Endothelial cell of hepatic sinusoid (primary cell): ENCODE results near the gene CHCHD1.
"Not testable (repeated sequence)": the region's sequence is repeated elsewhere in the genome, so short reads cannot be mapped to it uniquely, and the experiment has no call there.

Source experiments
- in situ Hi-C: cut with HindIII; loops from 2 replicates; pipeline ENCODE4 v1.10.0; 2017; ENCODE audit warnings: low sequenced_read_pairs

CHCHD1 gene

DNA sequence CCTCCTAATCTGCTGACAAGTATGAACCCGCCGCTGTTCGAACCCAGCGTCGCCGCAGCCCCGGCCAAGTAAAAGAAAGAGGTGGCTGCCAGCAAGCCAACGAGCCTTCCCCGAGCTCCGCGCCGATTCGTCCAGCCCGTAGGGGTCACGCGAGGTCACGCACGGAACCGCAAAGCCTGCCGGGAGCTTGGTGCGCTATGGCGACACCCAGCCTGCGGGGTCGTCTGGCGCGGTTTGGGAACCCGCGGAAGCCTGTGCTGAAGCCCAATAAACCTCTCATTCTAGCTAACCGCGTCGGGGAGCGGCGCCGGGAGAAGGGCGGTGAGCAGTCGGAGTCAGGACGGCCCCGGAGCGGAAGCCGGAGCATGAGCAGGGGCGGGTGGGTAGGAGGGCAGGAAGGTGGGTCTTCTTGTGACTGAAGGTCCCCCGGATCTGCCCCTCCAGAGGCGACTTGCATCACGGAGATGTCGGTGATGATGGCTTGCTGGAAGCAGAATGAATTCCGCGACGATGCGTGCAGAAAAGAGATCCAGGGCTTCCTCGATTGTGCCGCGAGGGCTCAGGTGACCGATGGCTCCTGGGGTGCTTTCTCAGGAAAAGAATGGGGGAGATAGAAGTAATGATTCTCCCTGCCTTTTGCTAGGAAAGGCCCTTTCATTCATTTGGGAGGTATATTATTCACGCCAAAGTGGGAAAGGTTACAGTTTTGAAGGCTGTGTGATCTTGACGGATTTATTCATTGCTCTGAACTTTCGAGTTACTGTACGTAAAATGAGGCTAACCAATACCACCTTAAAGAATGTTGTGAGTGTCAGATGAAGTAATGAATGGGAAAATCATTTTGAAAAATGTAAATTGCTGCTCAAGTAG lies at the start of gene CHCHD1:
Gene CHCHD1, plus strand, starts transcription at position 170 of the 870 bp plus-strand sequence. Its CDS starts 28 bp downstream, at position 198.
- in situ Hi-C loops = no loop called here

DNA sequence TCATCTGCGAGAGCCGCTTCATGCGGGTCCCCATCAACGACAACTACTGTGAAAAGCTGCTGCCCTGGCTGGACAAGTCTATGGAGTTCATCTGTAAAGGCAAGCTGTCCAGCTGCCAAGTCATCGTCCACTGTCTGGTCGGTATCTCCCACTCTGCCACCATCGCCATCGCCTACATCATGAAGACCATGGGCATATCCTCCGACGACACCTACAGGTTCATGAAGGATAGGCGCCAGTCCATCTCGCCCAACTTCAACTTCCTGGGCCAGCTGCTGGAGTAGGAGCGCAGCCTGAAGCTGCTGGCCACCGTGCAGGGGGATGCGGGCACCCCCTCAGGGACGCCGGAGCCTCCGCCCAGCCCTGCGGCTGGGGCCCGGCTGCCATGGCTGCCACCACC lies 49.4 kb upstream of the CHCHD1 start:
- in situ Hi-C loops = no loop called here

DNA sequence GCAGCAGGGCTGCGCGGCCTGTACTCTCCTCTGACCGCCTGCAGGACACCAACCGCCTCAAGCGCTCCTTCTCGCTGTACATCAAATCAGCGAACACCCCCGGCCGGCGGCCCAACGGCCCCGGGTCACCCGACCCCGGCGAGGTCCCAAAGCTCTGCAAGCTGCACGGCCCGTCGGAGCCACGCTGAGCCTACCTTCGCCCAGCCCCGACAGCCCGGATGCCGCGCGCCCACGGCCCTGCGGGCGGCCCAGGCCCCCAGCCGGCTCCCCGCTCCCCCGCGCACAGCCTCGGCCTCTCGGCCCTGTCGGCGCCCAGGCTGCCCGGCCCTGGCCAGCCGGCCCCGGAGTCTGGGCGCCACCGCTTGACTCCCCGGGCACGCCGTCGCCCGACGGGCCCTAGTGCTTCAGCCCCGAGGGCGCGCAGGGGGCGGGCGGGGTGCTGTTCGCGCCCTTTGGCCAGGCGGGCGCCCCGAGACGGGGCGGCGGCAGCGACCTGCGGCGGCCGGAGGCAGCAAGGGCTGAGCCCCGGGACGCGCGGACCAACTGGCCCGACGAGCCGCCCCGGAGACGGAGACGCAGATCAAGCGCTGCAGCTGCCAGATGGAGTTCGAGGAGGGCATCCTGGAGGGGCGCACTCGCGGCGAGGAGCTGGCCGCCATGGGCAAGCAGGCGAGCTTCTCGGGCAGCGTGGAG lies 48.8 kb upstream of the CHCHD1 start:
- in situ Hi-C loops = no loop called here

DNA sequence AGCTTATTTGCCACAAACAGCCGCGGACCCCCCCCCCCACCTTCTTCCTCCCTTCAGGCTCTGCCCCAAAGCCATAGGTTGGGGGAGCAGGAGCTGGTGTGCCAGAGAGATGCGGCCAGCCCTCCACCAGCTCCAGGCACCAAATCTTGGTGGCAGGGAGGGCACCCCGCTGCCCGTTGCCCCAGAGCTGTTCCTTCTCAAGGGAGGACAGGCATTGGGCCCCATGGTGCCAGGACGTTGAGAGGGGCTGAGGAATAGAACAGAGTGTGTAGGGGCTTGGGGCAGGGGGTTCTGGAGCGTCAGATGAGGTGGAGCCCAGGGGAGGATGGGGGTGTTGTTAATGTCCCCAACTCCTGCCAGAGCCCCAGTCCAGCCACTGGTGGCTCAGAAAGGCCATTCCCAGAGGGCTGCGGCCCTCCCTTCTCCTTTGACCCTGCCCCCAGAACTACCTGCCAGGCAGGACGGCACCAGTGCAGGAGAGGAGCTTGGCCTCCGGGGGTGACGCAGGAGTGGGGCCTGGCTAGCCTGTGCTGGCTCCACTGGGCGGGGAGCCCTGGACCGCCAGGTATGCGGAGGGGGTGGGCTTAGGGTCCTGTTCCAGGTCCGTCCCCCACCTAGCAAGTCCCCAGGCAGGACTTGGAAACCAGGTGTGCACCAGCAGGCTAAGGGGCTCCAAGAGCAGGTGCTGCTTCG lies 47.7 kb upstream of the CHCHD1 start:
- in situ Hi-C loops = no loop called here

DNA sequence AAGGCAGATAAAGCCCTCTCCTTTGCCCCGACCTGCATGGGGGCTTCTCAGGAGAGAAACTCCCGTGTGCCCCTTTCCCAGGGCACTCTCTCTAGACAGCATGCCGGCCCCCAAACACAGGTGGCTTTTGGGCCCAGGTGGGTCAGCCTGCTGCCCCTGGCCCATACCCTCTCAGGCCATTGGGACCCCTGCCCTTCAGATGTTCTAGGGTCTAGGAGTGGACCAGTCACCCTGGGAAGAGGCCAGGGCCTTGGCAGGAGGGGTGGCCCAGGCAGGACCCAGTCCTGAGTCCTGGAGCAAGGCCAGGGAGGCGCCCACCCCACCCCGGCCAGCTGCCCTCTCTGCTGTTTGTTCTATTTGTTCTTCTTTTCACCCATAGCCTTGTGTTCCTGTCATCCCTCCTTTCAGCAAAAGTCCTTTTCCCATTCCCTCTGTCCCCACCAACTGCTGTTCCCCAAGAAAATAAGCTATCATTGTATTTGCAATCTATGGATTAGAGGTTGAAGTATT lies 47.0 kb upstream of the CHCHD1 start:
- in situ Hi-C loops = no loop called here

DNA sequence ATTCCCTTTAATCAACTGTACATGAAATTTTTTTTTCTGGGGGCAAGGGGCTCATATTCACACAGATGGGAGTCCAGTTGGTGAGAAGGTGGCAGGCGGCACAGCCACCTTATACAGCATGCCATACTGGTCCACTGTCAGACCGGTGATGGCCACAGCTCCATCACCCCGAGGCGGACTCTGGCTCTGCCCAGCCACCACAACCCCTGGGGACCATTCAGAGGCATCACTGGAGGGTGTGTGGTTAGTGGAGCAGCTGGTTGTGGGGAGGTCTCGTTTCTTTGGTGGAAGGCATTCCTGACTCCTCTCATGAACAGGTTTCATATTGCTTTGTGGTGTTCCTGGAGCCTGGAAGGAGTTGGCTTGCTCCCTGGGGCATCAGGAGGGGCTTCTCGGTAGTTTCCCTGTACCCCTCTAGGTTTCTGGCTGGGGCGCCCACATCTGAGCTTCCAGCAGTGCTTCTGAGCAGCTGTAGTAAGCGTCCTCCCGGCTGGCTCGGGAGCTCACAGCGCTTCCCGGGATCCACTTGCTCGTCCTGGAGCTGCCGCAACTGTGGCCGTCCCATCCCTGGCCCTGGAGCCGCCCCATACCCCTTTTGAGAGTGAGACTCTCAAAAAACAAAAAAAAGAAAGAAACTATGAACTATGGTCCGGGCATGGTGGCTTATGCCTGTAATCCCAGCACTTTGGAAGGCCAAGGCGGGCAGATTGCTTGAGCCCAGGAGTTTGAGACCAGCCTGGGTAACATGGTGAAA lies 41.2 kb upstream of the CHCHD1 start:
- in situ Hi-C loops = not testable (repeated sequence)

DNA sequence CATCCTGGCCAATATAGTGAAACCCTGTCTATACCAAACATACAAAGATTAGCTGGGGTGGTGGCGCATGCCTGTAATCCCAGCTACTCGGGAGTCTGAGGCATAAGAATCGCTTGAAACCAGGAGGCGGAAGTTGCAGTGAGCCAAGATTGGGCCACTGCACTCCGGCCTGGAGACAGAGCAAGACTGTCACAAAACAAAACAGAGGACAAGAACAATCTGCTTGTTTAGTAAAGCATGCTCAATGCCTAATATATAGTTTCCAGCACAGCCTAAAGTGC lies 39.5 kb upstream of the CHCHD1 start:
- in situ Hi-C loops = no loop called here

DNA sequence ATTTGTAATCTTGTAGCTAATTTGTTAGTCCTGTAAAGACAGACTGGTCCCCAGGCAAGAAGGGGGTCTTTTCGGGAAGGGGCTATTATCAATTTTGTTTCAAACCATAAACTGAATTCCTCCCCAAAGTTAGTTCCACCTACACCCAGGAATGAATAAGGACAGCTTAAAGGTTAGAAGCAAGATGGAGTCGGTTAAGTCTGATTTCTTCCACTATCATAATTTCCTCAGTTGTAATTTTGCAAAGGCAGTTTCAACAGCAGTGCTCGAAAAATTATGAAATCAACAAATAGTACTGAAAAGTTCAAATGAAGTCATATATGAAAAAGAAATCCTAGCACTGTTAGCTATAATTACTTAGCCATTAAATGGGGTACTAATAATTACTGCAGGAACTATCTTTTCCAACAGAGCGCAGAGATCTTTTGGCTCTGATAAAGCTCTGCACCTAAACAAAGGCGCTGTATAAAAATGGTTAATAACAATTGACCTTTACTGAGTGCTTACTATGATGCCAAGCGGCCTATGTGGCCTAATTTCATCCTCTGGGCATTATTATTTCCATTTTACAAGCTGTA lies 38.4 kb upstream of the CHCHD1 start:
- in situ Hi-C loops = no loop called here

DNA sequence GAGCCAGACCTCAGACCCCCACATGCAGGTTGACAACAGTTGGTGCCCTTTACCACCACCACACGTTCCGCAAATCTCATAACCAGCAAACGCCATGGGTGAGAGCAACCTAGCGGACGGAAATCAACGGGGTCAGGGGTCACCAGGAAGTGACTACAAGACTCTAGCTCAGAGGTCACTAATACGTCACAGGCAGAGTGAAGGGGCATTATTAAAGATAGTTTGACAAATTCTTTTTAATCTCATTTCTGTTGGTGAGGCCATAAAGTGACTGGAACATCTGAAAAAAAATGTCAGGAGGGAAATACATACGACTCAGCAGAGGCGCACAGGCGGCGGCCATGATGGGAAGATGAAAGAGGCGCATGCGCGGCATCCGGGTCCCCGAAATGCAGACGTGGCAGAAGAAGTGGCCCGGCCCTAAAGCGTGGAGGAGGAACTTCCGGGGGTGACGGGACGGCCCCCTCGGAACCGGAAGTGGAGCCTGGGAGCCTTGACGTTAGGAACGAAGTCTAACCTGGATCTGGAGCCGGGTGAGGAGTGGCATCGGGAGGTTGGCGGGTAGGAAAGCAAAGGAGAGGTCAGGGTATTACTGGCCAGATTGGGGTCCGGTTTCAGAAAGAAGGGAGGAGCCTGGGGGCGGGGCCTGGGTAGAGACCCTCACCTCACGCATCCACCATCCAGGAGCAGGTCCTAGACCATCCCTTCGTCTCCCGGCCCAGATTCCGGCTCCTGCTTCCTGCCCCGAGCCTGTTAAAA lies 37.8 kb upstream of the CHCHD1 start, which contains the start of gene SEC24C:
Gene SEC24C, plus strand, starts transcription at position 468 of the 759 bp plus-strand sequence. CDS start 2,461 bp downstream, outside the sequence.
- in situ Hi-C loops = no loop called here

DNA sequence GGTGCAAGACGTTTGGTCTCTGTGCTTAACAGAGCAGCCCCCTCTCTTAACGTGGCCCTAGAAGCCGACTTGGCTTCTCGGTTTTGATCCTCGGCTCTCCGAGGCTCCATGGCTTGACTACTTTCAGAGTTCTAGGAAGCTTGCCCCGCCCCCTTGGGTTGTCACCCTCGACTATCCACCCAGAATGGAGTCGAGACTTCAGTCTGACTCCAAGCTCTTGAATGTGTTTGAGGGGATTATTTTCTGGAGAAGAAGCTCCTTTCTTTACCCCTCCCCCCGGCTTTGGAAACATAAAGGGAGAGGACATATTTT lies 37.2 kb upstream of the CHCHD1 start:
- in situ Hi-C loops = no loop called here

DNA sequence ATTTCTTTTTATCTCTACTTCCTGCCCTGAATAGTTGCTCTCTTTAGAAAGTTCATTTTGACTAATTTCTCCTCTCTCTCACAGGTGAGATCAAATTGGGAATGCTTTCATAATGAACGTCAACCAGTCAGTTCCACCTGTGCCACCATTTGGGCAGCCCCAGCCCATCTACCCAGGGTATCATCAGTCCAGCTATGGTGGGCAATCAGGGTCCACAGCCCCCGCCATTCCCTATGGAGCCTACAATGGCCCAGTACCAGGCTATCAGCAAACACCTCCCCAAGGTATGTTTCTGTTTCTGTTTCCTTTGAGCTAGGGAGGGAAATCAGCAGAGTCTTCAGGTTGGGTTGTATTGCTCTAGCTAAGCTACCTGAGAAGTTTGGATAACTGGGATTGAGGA lies 35.1 kb upstream of the CHCHD1 start:
- in situ Hi-C loops = no loop called here

DNA sequence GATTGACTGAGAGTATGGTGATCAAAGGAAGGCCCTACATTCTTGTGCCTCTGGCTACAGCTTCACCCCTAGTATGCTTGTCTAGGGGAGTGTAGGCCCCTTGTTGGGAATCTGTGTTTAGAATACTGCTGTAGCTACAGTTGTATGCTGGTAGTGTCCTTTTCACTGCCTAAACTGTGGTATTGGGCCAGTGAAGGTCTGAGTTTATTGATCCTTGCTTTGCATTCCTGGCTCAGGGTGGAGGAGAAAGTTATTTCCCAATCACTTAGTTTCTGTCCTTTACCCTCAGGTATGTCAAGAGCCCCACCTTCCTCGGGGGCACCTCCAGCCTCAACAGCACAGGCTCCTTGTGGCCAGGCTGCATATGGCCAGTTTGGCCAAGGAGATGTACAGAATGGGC lies 31.0 kb upstream of the CHCHD1 start:
- in situ Hi-C loops = no loop called here

DNA sequence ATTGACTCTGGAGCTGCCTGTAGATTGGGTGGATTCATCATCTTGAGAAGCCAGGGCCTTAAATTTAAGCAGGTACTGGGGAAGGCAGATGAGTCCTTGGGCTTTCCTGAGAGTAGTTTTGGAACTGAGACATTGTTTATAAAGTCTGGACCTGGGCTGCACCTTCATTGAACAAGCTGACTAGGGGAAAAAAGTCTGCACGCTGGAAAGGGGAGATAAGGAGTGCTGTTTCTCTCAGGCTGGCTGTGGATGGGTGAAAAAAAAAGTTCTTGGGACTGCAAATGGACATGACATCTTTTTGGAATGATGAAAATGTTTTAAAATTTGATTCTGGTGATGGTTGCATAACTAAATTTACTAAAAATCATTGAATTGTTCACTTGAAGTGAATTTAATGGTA lies 25.7 kb upstream of the CHCHD1 start:
- in situ Hi-C loops = no loop called here

DNA sequence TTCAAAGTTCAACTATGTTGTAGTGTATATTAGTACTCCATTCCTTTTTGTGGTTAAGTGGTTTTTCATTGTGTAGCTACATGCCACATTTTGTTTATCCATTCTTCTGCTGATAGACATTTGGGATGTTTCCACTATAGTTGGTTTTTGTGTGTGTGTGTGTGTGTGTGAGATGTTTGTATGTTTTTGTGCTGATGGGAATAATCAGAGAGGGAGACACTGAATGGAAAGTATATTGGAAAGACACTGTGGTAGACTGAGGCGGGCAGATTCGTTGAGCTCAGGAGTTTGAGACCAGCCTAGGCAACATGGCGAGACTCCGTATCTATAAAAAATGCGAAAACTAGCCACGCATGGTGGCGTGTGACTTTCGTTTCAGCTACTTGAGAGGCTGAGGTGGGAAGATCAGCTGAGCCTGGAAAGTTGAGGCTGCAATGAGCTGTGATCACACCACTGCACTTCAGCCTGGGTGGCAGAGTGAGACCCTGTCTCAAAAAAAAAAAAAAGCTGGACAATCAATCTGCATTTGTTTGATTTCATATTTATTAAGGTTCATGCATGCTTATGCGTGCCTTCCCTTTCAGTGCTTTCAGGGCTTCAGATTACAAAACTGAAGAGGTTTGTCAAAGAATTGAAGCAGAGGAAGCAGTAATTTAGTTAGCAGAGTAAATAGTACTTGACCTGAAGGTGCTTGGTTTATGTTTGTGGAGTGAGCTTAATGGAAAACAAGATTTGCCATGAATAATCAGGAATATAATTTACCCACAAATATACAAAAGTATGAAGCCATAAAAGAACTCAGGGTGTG lies 22.9 kb upstream of the CHCHD1 start:
- in situ Hi-C loops = no loop called here

DNA sequence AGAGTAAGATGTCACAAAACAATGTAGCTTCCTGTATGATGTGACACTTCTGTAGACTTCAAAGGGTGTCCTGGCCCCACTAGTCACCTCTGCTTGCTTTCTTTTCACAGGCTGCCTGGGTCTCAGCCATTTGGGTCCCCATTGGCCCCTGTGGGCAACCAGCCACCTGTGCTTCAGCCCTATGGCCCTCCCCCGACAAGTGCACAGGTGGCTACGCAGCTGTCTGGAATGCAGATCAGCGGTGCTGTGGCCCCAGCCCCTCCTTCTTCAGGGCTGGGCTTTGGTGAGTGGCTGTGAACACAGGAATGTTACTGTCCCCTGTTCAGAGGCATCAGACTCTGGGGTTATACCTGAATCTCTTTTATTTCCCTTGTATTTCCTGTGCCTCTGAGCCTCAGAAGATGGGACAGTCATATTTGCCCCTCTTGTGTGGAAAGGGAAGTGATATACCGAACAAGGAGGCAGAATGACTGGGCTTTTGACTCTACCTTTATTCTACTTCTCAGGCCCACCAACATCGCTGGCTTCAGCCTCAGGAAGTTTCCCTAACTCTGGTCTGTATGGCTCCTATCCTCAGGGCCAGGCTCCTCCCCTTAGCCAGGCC lies 22.2 kb upstream of the CHCHD1 start:
- in situ Hi-C loops = no loop called here

DNA sequence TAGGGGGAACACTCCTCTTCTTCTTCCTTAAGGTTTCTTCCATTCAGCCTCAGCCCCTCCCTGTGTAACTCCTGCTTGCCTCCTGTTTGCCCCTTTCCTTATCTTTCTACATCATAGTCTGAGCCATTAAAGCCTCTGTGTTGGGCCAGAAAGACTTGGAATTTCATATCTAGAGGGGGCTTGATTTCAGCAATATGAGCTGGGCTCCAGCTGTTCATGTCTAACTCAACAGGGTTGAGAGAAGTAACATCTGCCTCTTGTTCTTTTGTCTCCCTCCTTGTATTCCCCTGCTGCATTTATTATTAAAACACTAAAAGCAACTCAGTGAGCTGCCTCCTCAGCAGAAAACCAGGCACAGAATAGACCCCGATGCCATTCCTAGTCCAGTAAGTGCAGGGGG lies 20.1 kb upstream of the CHCHD1 start:
- in situ Hi-C loops = no loop called here

DNA sequence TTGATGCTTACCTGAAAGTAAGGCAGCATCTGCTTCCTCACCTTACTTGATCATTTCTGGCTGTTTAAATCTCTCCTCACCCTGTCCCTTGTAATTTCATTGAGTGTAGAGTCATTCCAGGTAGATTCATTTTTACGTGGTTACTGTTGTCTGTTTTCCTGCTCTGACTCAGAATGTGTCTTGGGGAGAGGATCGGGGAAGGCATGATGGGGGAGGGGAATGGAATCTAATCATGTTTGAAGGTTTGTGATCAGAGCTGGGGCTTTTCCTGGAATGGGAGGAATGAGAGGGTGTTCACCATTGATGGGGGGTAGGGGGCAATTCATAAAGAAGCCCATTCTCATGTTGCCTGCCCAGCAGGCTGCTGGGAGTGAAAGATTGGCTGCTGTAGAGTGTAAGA lies 18.9 kb upstream of the CHCHD1 start:
- in situ Hi-C loops = no loop called here

DNA sequence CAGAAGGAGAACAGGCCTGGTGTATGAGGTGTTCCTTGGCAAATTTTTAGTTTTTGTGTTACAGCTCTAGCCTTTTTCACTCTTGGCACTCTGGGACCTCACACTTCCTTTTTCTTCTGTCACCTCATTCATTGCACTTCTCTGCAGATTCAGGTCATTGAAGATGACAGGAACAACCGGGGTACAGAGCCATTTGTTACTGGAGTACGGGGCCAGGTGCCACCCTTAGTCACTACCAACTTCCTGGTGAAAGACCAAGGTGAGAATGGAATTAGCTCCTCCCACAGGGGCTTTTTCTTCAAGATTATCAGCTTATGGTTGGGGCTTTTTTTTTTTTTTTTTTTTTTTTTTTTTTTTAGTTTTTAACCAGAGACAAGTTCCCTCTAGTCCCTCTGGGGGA lies 18.5 kb upstream of the CHCHD1 start:
- in situ Hi-C loops = no loop called here

DNA sequence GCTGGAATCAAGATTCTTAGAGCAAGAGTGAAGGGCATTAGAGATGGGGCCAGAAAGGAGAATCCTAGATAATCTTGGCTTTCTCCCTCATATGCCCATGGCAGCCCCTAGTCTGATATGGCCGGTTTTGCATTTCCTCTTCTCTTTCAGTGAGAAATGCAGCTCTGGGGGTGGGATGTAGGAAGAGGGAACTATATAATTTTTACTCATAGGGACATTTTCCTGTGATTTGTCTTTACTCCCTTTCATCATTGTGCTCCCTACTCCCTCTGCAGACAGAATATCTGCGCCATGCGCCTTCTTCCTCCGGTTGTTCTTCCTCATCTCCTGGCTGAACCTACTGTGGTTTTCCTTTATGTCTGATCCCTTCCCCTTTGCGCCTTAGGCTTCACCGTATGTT lies 16.8 kb upstream of the CHCHD1 start:
- in situ Hi-C loops = no loop called here
